SU-DHL-6 (cell line): ENCODE results near the gene GNB5.

ENCODE experiments used
- H2AFZ ChIP-seq: fragments of 200-600 bp; sonication (generic); 2 replicates; pipeline ENCODE4 v1.6.1; 2014; ENCODE audit warnings: low read depth, mild to moderate bottlenecking, moderate library complexity, mixed read lengths, antibody characterized with exemption, low read length; ENCODE audit not compliant: severe bottlenecking
- H3F3A ChIP-seq: fragments of 200-600 bp; shearing (Covaris generic); 2 replicates; pipeline ENCODE4 v1.6.0; 2016; ENCODE audit warnings: antibody characterized with exemption, mild to moderate bottlenecking; ENCODE audit not compliant: insufficient read depth
- H3K27ac ChIP-seq: fragments of 200-600 bp; sonication (generic); 2 replicates; pipeline ENCODE4 v1.5.1; 2016; ENCODE audit warnings: low read depth, mild to moderate bottlenecking, low read length, moderate library complexity, mixed read lengths
- H3K27me3 ChIP-seq: fragments of 200-600 bp; sonication (generic), shearing (Covaris generic); 2 replicates; pipeline ENCODE4 v1.6.0; 2014; ENCODE audit warnings: mild to moderate bottlenecking, low read length
- H3K36me3 ChIP-seq: fragments of 200-600 bp; sonication (generic); 2 replicates; pipeline ENCODE4 v1.6.1; 2014; ENCODE audit warnings: mild to moderate bottlenecking, low read length, mixed read lengths
- H3K4me2 ChIP-seq: fragments of 300-600, 200-600 bp; shearing (Covaris generic), sonication (generic); 2 replicates; pipeline ENCODE4 v1.6.0; 2014; ENCODE audit warnings: low read length, low read depth, mild to moderate bottlenecking; ENCODE audit not compliant: poor library complexity, severe bottlenecking
- H3K4me3 ChIP-seq: fragments of 200-600 bp; sonication (generic); 2 replicates; pipeline ENCODE4 v1.5.1; 2014; ENCODE audit warnings: antibody characterized with exemption, low read length, mild to moderate bottlenecking, mixed read lengths; ENCODE audit not compliant: insufficient read depth, poor library complexity, severe bottlenecking
- H3K79me2 ChIP-seq: fragments of 200-600 bp; sonication (generic); 2 replicates; pipeline ENCODE4 v1.6.1; 2014; ENCODE audit warnings: mild to moderate bottlenecking, low read length, moderate library complexity; ENCODE audit not compliant: insufficient read depth
- H3K9ac ChIP-seq: fragments of 200-600 bp; sonication (generic); 2 replicates; pipeline ENCODE4 v1.7.0; 2014; ENCODE audit warnings: mild to moderate bottlenecking, low read length
- H3K9me2 ChIP-seq: fragments of 200-600 bp; sonication (generic); replicated peaks from 2 replicates; pipeline ENCODE4 v1.6.1; 2014; ENCODE audit warnings: low read length; ENCODE audit not compliant: insufficient read depth
- H3K9me3 ChIP-seq: fragments of 200-600 bp; sonication (generic); 2 replicates; pipeline ENCODE4 v1.6.1; 2014; ENCODE audit warnings: low read length, mixed read lengths; ENCODE audit not compliant: insufficient read depth
- H4K20me1 ChIP-seq: fragments of 200-600 bp; sonication (generic); 2 replicates; pipeline ENCODE4 v1.6.1; 2014; ENCODE audit warnings: low read depth, mild to moderate bottlenecking, antibody characterized with exemption, low read length, moderate library complexity, mixed read lengths
- CTCF ChIP-seq: fragments of 200-600 bp; sonication (generic); IDR thresholded peaks from one replicate; pipeline ENCODE4 v1.5.1; 2017; ENCODE audit warnings: antibody characterized with exemption, mild to moderate bottlenecking, low read length, moderate library complexity; ENCODE audit not compliant: insufficient read depth, poor library complexity, severe bottlenecking
- EZH2phosphoT487 ChIP-seq: fragments of 200-600 bp; sonication (generic), shearing (Covaris generic); conservative IDR thresholded peaks from 2 replicates; pipeline ENCODE4 v1.6.1; 2018; ENCODE audit warnings: mild to moderate bottlenecking, antibody characterized with exemption, low read length, moderate library complexity, mixed read lengths

Gene GNB5

GRCh38 chr15:52150043-52150825, 41.0 kb downstream of the GNB5 start:
- H3F3A ChIP-seq = no peaks in the 10 kb centered on the region
- H3K9me2 ChIP-seq = no peaks in the 10 kb centered on the region
- H3K27me3 ChIP-seq = no peaks in the 10 kb centered on the region
- no peak overlapping the region for H3K27ac ChIP-seq
- no peaks in the 10 kb centered on the region for H3K79me2 ChIP-seq
- H3K4me3 ChIP-seq = no peak overlapping the region
- no peaks in the 10 kb centered on the region for H4K20me1 ChIP-seq
- peaks cover 12% of the 10 kb centered on the region; the same call in 1 of the 2 replicates for H3K36me3 ChIP-seq
- TF ChIP-seq EZH2phosphoT487 (no peak), CTCF (no peak)
- no peak overlapping the region for H2AFZ ChIP-seq
- no peaks in the 10 kb centered on the region for H3K9me3 ChIP-seq
- no peak overlapping the region for H3K9ac ChIP-seq
- H3K4me2 ChIP-seq = no peak overlapping the region

DNA sequence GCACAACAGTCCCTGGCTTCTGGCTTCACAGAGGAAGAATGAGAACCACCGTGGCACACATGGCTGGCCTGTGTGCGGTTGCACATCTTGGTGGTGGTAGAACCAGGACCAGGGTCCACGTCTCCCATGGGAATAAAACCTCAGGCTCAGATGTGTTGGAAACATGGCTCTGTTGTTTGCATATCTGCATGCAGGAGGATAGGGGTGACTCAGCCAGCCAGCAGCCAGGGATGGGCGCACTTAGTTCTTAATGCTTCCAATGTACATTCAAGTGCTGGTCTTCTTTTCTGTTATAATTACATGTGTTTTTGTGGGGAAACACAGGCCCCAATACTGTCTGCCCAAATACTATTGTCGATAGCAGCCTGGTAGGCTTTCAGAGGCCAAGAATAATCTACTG, 42.8 kb downstream of the GNB5 start:
- Histone ChIP-seq H3K9me3 (no peaks in the 10 kb centered on the region), H3K27me3 (no peaks in the 10 kb centered on the region), H4K20me1 (no peaks in the 10 kb centered on the region), H3K4me3 (no peak overlapping the region), H3F3A (no peaks in the 10 kb centered on the region), H3K4me2 (no peak overlapping the region), H3K36me3 (peaks cover 12% of the 10 kb centered on the region; the same call in 1 of the 2 replicates), H3K79me2 (no peaks in the 10 kb centered on the region), H2AFZ (no peak overlapping the region), H3K27ac (no peak overlapping the region), H3K9me2 (no peaks in the 10 kb centered on the region), H3K9ac (no peak overlapping the region)
- TF ChIP-seq EZH2phosphoT487 = no peak
- TF ChIP-seq CTCF = no peak

DNA sequence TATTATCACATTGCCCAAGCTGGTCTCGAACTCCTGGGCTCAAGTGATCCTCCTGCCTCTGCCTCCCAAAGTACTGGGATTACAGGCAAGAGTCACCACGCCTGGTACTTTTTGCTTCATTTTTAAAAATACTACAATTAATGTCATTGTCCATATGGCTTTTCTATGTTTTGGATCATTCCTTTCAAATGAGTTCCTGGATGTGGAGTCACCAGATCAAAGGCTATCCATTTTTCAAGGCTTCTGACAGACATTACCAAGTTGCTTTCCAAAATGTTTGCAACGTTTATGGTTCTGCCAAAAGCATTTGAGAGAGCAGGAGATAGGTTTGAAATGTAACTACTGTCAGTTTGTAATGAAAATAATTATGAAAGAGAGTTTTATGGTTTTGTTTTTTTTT, 44.4 kb downstream of the GNB5 start:
- Histone ChIP-seq H2AFZ (no peak overlapping the region), H3K27me3 (no peaks in the 10 kb centered on the region), H3K36me3 (peaks cover 12% of the 10 kb centered on the region; the same call in 1 of the 2 replicates), H4K20me1 (no peaks in the 10 kb centered on the region), H3K4me2 (no peak overlapping the region), H3F3A (0 out of 2 replicates have a peak, but pooled peaks cover 3% of the 10 kb centered on the region), H3K79me2 (no peaks in the 10 kb centered on the region), H3K4me3 (no peak overlapping the region), H3K27ac (no peak overlapping the region), H3K9ac (no peak overlapping the region), H3K9me2 (no peaks in the 10 kb centered on the region), H3K9me3 (no peaks in the 10 kb centered on the region)
- TF ChIP-seq CTCF (no peak), EZH2phosphoT487 (no peak)
